ENCODE measurements around the gene CAPZA1.

The CAPZA1 gene

DNA sequence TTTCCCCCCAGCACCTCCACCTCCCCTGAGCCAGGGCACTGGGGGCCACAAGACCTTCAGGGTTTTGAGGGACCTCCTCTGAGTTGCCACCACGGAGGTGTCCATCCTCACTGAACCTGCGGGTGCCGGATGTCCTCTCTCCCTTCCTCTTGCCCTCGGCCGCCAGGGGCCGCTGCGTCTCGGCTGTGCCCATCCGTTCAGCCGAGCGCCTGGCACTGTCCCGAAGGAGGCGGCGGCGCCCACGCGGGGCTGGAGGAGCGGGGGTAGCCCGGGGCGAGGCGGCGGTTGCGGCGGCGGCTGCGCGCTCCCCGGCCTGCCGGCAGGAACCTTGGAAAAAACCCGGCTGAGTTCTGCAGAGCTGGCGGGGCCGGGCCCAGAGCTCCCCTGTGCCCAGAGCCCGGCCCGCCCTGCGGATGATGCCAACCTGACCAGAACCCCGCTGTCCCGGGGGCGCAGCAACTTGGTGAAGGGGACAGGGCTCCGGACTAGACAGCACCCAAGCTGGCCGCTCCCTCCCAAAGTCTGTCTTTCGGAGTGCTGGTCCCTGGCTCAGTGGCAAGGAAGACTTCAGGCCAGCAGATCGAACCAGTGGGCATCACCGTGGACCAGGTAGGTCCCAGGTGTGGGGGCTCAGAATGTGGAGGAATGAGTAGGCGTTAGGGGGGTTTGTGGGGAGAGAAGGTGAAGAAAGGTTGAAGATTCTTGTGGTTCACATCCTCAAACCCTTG, 99.2 kb downstream of the CAPZA1 start:
- H3K27ac ChIP-seq, result no peak overlapping the region
- H3K4me2 ChIP-seq, result peak overlapping the region; percentile 83
- no peak overlapping the region for H3K9ac ChIP-seq
- H3K36me3 ChIP-seq, result no peaks in the 10 kb centered on the region
- no peaks in the 10 kb centered on the region for H3K9me3 ChIP-seq
- TF ChIP-seq Cebpa-rat (IDR thresholded peaks at IDR 0.05), result no peak
- H3K4me1 ChIP-seq, result peaks cover 32% of the 10 kb centered on the region
- H3K4me3 ChIP-seq, result peak overlapping the region; percentile 48
- H3K27me3 ChIP-seq, result peaks cover 12% of the 10 kb centered on the region
- H4K20me1 ChIP-seq, result peaks cover 10% of the 10 kb centered on the region

DNA sequence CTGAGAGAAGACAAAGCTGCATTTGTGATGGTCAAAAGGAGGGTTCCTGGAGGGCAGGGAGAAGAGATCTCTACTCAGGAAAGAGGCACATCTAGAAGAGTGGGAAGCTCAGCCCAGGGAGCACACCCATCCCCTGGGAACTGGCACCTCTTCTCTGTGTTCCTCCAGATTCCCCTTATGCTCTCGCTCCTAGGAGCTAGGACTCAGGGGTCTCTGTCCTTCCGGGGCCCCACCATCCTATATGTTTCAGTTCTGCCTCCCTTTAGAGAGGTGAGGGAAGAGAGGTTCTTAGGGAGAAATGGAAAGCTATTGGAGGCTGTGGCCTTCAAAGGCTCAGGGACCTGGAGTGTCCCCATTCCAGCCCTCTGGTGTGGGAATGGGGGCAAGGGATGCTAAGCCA, 100.1 kb downstream of the CAPZA1 start:
- peaks cover 23% of the 10 kb centered on the region for H3K4me1 ChIP-seq
- H4K20me1 ChIP-seq, result peaks cover 2% of the 10 kb centered on the region
- TF ChIP-seq Cebpa-rat (IDR thresholded peaks at IDR 0.05), result no peak
- peaks cover 4% of the 10 kb centered on the region for H3K27me3 ChIP-seq
- no peak overlapping the region for H3K4me2 ChIP-seq
- no peak overlapping the region for H3K4me3 ChIP-seq
- H3K36me3 ChIP-seq, result no peaks in the 10 kb centered on the region
- H3K9ac ChIP-seq, result no peak overlapping the region
- no peak overlapping the region for H3K27ac ChIP-seq
- H3K9me3 ChIP-seq, result no peaks in the 10 kb centered on the region

DNA sequence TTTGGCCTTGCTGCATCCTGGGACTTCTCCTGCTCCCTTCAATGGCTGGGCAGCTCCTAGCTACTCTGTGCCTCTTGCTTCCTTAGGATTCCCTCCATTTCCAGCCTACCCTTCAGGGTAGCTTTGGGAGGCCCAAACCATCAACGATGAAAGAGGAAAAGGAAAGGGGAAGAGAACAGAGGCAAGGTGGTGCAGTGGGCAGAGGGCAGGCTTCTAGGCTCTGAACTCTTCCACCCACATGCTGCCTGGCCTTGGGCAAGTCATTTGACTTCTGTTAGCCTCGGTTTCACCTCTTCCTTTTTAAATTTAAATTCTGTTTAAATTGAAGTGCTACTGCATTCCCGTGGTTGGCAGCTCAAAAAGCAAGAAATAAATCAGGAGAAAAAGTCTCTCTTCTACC, 101.2 kb downstream of the CAPZA1 start:
- Histone ChIP-seq H4K20me1 (no peaks in the 10 kb centered on the region), H3K4me3 (no peak overlapping the region), H3K27me3 (no peaks in the 10 kb centered on the region), H3K9ac (no peak overlapping the region), H3K27ac (no peak overlapping the region), H3K4me2 (no peak overlapping the region), H3K4me1 (peaks cover 18% of the 10 kb centered on the region), H3K9me3 (no peaks in the 10 kb centered on the region), H3K36me3 (no peaks in the 10 kb centered on the region)
- TF ChIP-seq Cebpa-rat (IDR thresholded peaks at IDR 0.05), result no peak

Data from BLaER1 (cell line).